Testis (tissue), 2 donors: ENCODE data around the gene CDK14.

Experiments
- POLR2A ChIP-seq: fragments of 450-650 bp; IDR thresholded peaks from one replicate; pipeline ENCODE4 v1.6.1; 2017; ENCODE audit warnings: antibody characterized with exemption, mild to moderate bottlenecking, moderate library complexity
- TF ChIP-seq, protein P1 (sequence below), 3 experiments: fragments of 450-650 bp in 2 of 3; fragments of 200-600 bp in 1 of 3; sonication (generic) in 1 of 3; IDR thresholded peaks; one replicate each; pipeline ENCODE4 v1.5.1; 2016 to 2019; ENCODE audit warnings: antibody characterized with exemption in 3 of 3, mild to moderate bottlenecking in 2 of 3, moderate library complexity in 1 of 3

DNA sequence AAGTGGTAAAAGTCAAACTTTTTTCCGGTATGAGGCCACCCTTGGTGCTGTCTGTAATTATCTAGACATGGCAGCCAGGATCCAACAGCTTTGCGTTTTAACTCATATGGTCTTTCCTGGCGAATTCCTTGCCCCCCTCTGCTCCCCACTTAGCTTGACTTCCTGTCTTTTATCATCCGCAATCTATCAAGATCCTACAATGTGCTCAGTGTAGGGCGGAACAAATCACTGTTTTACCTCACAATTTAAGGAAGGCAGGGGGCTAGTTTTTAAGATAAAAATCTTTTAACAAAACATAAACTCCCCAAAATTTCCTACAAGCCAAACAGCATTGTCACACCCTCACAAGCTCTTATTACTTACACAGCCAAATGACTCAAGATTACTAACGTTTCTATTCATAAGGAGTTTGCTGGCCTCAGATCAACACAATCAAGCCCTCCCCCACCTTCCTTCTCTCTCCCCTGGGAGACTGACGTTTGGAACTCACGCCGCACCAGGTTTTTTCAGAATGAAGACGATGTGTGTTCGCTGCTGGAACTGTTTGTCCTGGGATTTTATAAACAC lies 1.3 kb upstream of the CDK14 start:
- TF ChIP-seq, protein P1, sequence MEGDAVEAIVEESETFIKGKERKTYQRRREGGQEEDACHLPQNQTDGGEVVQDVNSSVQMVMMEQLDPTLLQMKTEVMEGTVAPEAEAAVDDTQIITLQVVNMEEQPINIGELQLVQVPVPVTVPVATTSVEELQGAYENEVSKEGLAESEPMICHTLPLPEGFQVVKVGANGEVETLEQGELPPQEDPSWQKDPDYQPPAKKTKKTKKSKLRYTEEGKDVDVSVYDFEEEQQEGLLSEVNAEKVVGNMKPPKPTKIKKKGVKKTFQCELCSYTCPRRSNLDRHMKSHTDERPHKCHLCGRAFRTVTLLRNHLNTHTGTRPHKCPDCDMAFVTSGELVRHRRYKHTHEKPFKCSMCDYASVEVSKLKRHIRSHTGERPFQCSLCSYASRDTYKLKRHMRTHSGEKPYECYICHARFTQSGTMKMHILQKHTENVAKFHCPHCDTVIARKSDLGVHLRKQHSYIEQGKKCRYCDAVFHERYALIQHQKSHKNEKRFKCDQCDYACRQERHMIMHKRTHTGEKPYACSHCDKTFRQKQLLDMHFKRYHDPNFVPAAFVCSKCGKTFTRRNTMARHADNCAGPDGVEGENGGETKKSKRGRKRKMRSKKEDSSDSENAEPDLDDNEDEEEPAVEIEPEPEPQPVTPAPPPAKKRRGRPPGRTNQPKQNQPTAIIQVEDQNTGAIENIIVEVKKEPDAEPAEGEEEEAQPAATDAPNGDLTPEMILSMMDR (IDR thresholded peaks at IDR 0.05): no peak
- no peak for TF ChIP-seq POLR2A
